ENCODE results near the gene HPS5.

HPS5 gene

DNA sequence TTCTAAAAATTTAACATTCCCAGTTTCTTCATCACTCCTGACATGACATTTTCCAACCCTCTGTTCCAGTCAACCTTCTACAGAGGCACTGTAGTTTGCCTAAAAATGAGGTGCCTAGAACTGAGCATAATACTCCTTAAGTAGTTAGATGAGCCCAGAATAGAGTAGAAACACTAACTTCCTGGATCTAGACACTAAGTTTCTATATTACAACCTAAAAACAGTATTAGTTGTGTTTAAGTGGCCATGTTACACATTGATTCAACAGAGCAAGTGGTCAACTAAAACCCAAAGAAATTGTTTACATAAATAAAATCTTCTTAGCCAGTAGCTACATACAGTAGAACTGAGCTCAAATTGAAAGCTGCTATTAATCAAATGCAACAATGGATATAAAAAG lies 1.3 kb downstream of the HPS5 start:
- no peak for DNase-seq (ENCODE audit: low read depth)

DNA sequence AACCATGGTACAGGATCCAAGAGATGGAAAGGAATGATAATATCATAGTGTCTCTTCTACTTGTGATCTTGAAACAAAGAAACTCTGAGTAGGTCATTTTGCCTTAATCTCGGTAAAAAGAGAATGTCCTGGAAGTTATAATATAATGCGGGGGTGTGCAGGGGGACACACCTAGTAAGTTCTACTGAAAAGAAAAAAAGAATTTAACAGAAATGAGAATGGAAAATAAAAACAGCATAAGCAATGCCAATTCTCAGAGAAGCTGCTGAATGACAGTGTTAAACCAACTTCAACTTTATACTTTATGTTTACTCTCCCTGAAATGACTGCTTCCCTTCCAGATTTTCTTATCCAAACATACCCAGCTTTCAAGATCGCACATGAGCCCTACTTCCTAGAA lies 2.0 kb downstream of the HPS5 start:
- DNase-seq (ENCODE audit: low read depth): no peak

DNA sequence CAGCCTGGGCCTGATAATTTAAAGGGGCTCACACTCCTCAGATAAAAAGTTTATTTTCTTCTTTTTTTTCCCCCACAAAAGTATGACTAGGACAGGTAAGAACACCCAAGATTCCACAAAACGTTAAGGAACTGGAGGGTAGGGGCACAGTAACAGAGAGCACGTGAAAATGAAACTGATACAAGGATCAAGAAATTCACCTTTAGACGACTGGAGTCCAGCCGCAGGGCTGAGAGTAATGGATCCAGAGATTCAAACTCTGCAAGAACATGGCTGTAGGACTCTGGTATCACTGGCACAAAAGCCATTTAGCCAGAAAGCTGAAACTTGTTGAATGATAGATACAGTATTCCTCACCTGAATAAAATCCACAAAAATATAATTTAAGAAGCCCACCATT lies 4.4 kb downstream of the HPS5 start:
- no peak for DNase-seq (ENCODE audit: low read depth)

DNA sequence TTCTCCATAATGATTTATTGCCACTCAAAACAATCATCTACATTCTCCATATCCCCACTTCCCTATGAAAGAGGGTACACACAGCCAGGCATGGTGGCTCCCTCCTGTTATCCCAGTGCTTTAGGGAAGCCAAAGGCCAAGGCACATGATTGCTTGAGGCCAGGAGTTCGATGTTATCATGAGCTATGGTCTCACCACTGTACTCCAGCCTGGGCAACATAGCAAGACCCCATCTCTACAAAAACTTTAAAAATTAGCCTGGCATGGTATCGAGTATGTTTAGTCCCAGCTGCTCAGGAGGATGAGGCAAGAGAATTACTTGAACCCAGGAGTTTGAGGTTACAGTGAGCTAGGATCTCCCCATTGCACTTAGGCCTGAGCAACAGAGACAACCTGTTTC lies 6.0 kb downstream of the HPS5 start:
- DNase-seq (ENCODE audit: low read depth): no peak

DNA sequence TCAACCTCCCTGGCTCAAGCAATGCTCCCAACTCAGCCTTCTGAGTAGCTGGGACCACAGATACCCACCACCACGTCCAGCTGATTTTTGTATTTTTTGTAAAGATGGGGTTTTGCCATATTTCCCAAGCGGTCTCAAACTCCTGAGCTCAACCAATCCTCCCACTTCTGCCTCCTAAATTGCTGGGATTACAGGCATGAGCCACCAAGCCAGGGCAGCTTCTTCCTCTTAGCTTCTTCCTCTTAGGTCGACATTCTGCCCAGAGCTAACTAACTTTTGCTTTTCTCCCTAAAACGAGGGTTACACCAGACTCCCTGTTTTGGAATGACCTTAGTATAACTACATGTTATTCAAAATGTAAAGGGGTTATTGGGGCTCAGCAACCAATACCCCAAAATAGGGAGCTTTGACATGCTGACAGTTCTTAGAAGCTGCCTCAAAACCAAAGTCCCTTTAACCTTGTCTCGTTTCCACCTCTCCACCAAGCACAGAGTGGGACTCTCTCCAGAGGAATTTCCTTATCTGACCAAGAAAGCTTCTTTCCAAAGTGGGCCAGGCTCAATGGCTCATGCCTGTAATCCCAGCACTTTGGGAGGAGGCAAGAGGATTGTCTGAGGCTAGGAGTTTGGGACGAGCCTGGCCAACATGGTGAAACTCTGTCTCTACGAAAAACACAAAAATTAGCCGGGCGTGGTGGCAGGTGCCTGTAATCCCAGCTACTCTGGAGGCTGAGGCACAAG lies 7.0 kb downstream of the HPS5 start:
- DNase-seq (ENCODE audit: low read depth): no peak

DNA sequence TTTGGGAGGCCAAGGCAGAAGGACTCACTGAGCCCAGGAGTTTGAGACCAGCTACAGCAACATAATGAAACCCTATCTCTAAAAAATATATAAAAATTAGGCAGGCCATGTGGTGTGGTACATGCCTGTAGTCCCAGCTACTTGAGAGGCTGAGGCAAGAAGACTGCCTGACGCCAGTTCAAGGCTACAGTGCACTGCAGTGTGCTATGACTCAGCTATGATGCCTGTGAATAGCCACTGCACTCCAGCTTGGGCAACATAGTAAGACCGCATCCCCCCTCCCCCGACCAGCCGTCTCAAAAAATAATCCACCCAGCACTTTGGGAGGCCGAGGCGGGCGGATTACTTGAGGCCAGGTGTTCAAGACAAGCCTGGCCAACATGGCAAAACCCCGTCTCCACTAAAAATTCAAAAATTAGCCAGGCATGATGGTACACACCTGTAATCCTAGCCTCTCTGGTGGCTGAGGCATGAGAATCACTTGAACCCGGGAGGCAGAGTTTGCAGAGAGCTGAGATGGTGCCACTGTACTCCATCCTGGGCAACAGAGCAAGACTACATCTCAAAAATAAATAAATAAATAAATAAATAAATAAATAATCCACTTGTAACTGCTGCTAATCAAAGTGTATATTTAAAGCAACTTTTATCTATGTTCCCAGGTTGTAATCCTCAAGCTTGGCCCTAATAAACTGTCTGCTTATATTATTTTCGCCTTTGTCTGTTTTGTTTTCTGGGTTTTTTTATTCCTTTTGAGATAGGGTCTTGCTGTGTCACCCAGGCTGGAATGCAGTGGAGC lies 7.8 kb downstream of the HPS5 start:
- no peak for DNase-seq (ENCODE audit: low read depth)

DNA sequence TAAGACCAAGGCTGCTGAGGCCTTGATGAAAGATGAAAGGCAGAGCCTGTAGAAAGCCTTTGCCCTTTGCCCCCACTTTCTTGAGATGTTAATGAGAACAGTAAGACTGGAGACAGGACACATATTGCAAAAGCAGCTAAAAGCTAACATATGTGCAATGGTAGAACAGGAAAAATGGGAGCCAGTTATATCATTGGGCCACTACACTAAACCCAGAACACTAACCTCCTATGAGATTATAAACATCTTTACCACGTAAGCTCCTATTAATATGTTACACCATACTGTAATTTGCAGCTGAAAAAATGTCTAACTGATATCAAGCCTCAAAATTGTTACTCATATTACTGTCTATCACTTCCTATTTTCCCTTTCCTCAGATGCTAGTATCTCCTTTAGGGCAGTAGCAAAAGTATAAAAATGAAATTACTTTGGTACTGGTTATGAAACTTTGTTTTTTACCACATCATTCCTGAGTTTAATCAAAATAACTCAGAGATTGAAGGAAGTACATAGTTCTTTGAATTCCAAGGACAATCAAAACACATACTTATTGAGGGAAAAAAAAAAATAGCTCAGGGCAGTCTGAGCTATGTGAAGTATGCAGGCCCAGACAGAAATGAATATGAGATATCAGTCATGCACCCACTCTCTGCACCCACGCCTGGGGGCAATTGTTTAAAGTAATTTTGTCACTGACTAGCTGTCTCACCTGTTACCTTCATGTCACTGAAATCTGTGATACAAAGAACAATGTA lies 9.1 kb downstream of the HPS5 start:
- no peak for DNase-seq (ENCODE audit: low read depth)

DNA sequence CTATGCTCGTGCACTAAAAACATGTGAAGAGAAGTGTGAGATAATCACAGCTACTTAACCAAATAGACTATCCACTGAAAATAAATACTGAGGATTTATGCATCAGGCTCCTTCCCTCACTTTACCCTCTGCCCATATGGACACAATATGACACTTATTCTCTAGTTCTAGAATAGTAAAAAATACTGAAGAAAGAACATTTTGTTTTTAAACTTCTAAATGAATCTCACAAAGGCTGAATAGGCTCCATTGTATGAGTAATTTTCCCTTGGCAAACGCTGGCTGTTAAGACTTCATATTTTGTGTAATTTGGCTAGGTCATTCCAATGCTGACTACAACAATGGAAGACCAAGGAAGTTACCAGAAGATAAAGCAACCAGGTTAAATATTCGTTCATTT lies 9.9 kb downstream of the HPS5 start:
- no peak for DNase-seq (ENCODE audit: low read depth)

DNA sequence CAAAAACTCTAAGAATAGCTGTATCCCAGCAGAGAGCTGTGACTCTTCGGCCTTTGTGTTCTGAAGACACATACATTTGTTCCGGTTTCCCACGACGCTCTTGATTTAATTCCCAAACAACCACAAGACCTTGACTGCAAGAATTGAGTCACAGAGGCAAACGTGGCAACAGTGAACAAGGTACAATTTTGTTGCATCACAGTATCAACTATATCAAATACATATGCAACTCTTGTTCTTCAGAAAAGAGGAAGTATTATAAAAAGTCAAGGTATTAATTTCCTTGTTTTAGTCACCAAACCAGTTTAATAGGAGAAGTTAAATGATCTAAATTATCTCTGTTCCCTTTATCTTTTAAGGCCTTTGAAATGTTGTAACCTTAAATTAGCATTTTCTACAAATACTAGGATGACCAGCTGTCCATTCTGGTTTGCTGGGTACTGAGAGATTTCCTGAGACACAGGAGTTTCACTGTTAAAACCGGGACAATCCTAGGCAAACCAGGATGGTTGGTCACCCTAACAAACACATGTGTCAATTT lies 11.1 kb downstream of the HPS5 start:
- no peak for DNase-seq (ENCODE audit: low read depth)

DNA sequence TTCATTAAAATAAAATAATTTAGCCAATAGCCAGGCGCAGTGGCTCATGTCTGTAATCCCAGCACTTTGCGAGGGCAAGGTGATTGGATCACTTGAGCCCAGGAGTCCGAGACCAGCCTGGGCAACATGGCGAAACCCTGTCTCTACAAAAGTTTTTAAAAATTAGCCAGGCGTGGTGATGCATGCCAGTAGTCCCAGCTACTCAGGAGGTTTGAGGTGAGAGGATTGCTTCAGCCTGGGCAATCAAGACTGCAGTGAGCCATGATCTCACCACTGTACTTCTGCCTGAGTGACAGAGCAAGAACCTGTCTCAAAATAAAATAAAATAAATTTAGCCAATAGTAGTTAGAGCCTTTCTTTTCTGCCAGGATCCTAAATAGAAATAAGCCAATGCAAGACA lies 12.2 kb downstream of the HPS5 start:
- DNase-seq (ENCODE audit: low read depth): no peak

DNA sequence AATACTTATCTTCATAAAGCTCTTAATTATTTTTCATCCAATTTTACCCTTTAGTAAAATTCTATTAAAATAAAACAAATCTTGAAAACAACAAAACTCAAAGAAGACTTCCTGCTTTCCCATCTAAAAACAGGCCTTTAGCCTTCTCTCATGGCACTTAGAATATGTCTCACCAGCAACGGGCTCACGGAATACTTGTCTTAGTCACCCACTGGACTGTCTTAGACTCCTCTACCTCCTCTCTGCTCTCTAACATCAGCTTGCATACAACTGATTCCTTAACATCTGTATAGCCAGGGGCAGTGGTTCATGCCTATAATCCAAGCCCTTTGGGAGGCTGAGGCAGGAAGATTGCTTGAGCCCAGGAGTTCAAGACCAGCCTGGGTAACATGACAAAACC lies 13.7 kb downstream of the HPS5 start:
- no peak for DNase-seq (ENCODE audit: low read depth)

DNA sequence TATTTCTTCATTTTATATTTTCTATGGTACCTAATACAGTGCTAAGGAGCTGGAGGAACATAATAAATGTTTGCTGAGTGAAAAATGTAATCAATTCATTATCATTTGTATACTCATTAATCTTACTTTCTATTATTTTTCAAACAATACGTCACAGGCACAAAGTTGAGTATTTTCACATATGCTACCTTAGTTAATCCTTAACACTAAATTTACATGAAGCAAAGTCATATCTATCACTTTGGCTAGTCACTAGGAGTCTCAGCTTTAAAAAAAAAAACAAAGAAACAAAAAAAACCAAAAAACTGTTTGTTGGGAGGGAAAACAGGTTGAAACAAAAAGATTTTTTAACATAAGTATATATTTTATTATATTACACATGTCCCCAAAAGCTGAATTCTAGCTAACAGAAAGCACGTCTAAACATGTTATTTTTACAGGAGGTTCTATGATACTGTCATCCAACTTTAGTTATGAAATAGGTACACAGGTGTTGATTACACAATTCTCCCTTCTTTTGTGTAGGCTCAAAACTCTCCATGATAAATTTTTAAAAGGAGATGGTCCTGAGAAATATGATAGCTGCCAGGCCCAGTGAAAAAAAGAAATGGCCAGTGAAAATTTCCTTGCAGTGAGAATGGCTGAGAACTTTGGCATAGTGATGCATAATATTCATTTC lies 14.3 kb downstream of the HPS5 start:
- no peak for DNase-seq (ENCODE audit: low read depth)

DNA sequence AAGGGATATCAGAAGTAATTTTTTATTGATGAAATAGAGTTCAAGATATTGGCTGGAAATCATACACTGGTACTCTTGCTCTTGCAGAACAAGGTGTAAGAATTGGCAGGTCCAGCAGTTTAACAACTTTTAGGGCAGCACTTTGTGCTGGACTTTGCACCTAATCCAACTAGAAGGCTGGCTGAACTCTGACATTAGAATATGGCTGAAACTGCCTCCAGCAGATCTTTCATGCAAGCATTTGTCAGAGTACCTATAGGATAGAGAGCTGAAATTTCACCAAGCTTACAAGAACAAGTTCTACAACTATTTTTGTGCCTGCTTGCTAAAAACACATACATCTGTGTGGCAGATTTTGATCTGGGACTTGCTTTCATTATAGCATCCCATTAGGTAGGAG lies 17.2 kb downstream of the HPS5 start:
- DNase-seq (ENCODE audit: low read depth): no peak

DNA sequence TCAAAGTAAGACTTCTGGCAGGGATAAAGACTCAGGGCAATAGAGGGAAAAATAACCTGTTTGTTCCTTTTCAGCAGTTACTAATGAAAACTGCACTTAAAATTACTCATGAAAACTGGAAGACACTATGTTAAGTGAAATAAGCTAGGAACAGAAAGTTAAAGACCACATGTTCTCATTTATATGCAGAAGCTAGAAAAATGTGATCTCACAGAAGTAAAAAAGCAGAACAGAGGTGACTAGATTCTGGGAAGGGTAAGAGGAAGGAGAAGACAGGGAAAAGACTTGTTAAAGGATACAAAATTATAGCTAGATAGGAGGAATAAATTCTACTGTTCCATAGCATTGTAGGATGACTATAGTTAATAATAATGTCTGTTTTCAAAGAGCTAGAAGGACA lies 22.2 kb downstream of the HPS5 start:
- no peak for DNase-seq (ENCODE audit: low read depth)

DNA sequence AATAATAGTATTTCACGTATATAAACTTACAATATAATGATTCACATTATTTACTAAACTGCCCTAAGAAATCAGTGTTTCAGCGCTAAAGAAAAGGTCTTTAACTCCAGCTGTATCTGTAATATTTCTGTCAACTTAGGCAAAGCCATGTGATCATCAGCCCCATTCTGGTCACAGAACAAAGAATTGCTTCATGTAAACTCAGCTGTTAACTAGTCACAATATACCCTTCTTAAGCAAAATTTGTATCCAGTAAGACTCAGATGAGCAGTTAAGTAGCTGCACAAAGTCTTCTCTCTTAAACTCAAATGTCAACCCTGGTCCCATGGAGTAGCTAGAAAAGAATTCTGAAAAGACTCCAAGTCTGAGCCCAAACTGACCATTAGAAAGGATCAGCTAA lies 26.6 kb downstream of the HPS5 start:
- no peak for DNase-seq (ENCODE audit: low read depth)

DNA sequence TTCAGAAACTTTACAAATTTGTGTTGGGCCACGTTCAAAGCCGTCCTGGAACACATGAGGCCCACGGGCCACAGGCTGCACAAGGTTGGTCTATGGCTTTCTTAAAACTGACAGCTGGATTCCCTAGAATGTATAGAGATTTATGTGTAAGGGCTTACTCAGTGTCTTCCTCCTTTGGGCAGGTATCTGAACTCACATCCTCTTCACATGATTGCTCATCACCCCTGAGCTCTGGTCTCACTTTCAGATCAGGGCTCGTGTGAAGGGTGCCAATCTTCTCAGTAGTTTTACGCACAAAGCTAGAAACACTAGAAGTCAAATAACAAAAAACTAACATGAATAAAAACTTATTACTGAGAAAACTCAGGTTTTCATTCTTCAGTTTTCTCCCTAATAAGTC lies 27.1 kb downstream of the HPS5 start:
- no peak for DNase-seq (ENCODE audit: low read depth)

DNA sequence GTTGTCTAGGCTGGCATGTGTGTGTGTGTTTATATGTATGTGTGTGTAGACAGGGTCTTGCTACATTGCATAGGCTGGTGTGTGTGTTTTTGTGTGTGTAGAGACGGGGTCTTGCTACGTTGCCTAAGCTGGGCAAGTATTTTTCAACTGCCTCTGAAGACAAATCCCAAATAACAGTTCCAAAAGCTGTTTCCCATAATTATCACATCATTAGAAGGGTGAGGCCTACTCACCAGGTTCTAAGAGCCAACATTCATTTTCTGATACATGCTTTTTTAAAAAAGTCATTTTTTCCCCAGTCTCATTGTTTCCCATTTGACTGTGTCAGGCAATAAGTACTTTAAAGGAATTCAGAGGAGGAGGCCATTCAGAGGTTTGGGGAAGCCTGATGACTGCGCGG lies 33.0 kb downstream of the HPS5 start:
- DNase-seq (ENCODE audit: low read depth): no peak

DNA sequence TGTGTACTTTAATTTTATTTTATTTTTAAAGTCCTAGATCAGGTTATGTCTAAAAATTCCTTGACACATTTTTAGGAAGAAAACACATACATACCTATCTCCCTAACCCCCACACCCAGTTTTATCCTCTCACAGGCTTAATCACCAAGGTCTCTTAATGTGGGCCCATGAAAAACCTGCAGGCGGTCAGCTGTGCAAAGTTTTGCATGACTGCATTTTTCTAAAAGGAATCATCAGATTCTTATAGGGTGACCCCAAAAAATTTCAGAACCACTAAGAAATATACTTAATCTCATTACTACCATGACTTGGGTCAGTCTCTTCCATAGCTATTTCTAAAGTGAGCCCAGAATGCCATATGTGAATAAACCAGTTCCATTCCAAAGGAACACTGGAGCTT lies 36.1 kb downstream of the HPS5 start:
- no peak for DNase-seq (ENCODE audit: low read depth)

DNA sequence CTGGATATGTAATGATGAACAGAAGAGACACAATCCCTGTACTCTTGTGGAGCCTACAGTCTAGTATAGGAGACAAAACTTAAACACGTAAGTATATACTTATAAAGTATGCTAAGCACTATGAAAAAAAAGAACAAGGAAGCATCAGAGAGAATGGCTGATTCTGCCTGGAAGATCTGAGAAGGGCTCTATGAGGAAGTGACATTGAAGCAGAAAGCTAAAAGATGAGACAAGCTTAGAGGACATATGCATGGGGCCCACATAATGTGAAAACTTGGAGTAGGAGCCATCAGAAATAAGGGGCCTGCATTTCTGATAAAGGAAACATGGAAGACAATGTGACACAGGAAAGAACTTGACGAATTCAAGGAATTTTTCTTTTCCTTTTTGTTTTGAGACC lies 39.3 kb downstream of the HPS5 start:
- no peak for DNase-seq (ENCODE audit: low read depth)

DNA sequence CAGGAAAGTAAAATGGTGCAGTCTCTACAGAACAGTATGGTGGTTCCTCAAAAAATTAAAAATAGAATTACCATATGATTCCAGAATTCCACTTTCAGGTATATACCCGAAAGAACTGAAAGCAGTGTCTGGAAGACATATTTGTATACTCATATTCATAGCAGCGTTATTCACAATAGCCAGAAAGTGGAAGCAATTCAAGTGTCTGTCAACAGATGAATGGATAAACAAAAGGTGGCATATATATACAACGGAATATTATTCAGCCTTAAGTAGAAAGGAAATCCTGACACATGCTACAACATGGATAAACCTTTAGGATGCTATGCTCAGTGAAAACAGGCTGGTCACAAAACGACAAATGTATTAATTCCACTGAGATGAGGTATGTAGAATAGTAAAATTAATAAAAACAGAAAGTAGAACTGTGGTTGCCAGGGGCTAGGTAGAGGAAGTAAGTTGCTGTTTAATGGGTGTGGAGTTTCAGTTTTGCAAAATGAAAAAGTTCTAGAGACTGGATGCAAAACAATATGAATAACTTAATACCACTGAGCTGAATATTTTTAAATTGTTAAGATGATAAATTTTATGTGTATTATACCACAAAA lies 41.4 kb downstream of the HPS5 start:
- DNase-seq (ENCODE audit: low read depth): no peak

DNA sequence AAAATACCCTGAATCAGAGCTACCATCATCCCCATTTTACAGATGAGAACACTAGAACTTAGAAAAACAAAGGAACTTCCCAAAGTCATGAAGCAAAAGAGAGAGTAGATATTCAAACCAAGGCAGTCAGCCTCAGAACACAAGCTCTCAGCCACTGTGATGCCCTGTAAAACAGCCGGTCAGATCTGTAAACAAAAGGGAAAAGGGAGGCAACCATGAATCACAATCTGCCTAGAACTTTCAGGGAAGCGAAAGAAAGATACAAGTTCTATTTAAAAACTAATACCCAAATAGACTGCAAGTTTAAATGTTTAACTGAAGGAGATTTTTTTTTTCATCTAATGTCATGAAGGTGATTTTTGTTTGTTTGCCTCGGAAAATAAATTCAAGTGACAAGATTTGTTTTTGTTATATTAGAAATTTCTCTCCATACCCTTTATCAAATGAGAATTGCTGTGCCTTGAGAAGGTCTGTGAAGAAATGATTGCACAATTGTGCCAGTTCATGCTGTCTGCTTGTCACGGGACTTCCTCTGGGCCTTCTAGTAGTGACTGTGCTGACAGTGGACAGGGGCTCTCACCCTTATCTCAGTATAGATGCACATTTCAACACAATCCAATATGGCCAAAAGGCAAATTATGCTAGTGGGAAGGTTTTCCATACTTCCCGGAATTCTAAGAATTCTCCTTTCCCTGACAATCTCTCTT lies 44.2 kb downstream of the HPS5 start:
- DNase-seq (ENCODE audit: low read depth): no peak

All from stimulated activated CD8-positive, alpha-beta memory T cell treated with anti-CD3 and anti-CD28 coated beads, Interleukin-15, amount 100 ng/mL, for 24 hours (primary cell).